ENCODE data around the gene ZC3H11A.

GRCh38 chr1:203818399-203818798, 23.0 kb downstream of the ZC3H11A start:
- TF ChIP-seq EZH2phosphoT487 (IDR thresholded peaks at IDR 0.05; ENCODE audit: borderline replicate concordance, low read length) (no peak), CTCF (IDR thresholded peaks at IDR 0.05; ENCODE audit: low read depth, low read length, poor library complexity, severe bottlenecking) (no peak)

Measured in DOHH2 (cell line).